ENCODE results near the gene ZNF609.

Gene ZNF609

GRCh38 chr15:64430000-64430735, 30.2 kb upstream of the ZNF609 start:
- Histone ChIP-seq H3K9ac (ENCODE audit: insufficient read length, low read depth) (no peak overlapping the region), H3K36me3 (ENCODE audit: insufficient read depth, insufficient read length, low read length) (peaks cover 40% of the 10 kb centered on the region), H3K27me3 (ENCODE audit: insufficient read depth, insufficient read length) (peaks cover 36% of the 10 kb centered on the region), H3K4me1 (ENCODE audit: insufficient read depth, insufficient read length) (no peaks in the 10 kb centered on the region), H3K9me3 (ENCODE audit: insufficient read depth, low read length) (no peaks in the 10 kb centered on the region), H3K4me3 (ENCODE audit: insufficient read length, low read depth) (no peak overlapping the region)
- peak; percentile 91 for DNase-seq (ENCODE audit: low read depth, low spot score)
- TF ChIP-seq ZNF274 (IDR thresholded peaks at IDR 0.05; ENCODE audit: low read depth, low read length), result no peak
- no peak for TF ChIP-seq YY1 (IDR thresholded peaks at IDR 0.05; ENCODE audit: insufficient read depth, insufficient read length)
- TF ChIP-seq SUZ12 (IDR thresholded peaks at IDR 0.05; ENCODE audit: extremely low read depth, insufficient read depth, insufficient read length), result no peak

GRCh38 chr15:64437982-64438381, 22.4 kb upstream of the ZNF609 start:
- no peak for DNase-seq (ENCODE audit: low read depth, low spot score)
- Histone ChIP-seq H3K27me3 (ENCODE audit: insufficient read depth, insufficient read length) (no peaks in the 10 kb centered on the region), H3K4me1 (ENCODE audit: insufficient read depth, insufficient read length) (no peaks in the 10 kb centered on the region), H3K36me3 (ENCODE audit: insufficient read depth, insufficient read length, low read length) (peaks cover 11% of the 10 kb centered on the region), H3K9ac (ENCODE audit: insufficient read length, low read depth) (no peak overlapping the region), H3K4me3 (ENCODE audit: insufficient read length, low read depth) (no peak overlapping the region), H3K9me3 (ENCODE audit: insufficient read depth, low read length) (no peaks in the 10 kb centered on the region)
- TF ChIP-seq SUZ12 (IDR thresholded peaks at IDR 0.05; ENCODE audit: extremely low read depth, insufficient read depth, insufficient read length) (no peak), YY1 (IDR thresholded peaks at IDR 0.05; ENCODE audit: insufficient read depth, insufficient read length) (no peak), ZNF274 (IDR thresholded peaks at IDR 0.05; ENCODE audit: low read depth, low read length) (no peak)

GRCh38 chr15:64438653-64439447, 21.5 kb upstream of the ZNF609 start:
- H3K4me1 ChIP-seq (ENCODE audit: insufficient read depth, insufficient read length), result no peaks in the 10 kb centered on the region
- no peaks in the 10 kb centered on the region for H3K27me3 ChIP-seq (ENCODE audit: insufficient read depth, insufficient read length)
- no peak overlapping the region for H3K4me3 ChIP-seq (ENCODE audit: insufficient read length, low read depth)
- H3K36me3 ChIP-seq (ENCODE audit: insufficient read depth, insufficient read length, low read length), result peaks cover 8% of the 10 kb centered on the region
- TF ChIP-seq SUZ12 (IDR thresholded peaks at IDR 0.05; ENCODE audit: extremely low read depth, insufficient read depth, insufficient read length) (no peak), ZNF274 (IDR thresholded peaks at IDR 0.05; ENCODE audit: low read depth, low read length) (no peak), YY1 (IDR thresholded peaks at IDR 0.05; ENCODE audit: insufficient read depth, insufficient read length) (no peak)
- no peaks in the 10 kb centered on the region for H3K9me3 ChIP-seq (ENCODE audit: insufficient read depth, low read length)
- no peak for DNase-seq (ENCODE audit: low read depth, low spot score)
- no peak overlapping the region for H3K9ac ChIP-seq (ENCODE audit: insufficient read length, low read depth)

GRCh38 chr15:64441852-64442251, 18.5 kb upstream of the ZNF609 start:
- DNase-seq (ENCODE audit: low read depth, low spot score), result no peak
- TF ChIP-seq SUZ12 (IDR thresholded peaks at IDR 0.05; ENCODE audit: extremely low read depth, insufficient read depth, insufficient read length) (no peak), YY1 (IDR thresholded peaks at IDR 0.05; ENCODE audit: insufficient read depth, insufficient read length) (no peak), ZNF274 (IDR thresholded peaks at IDR 0.05; ENCODE audit: low read depth, low read length) (no peak)
- no peak overlapping the region for H3K9ac ChIP-seq (ENCODE audit: insufficient read length, low read depth)
- H3K4me1 ChIP-seq (ENCODE audit: insufficient read depth, insufficient read length), result no peaks in the 10 kb centered on the region
- no peaks in the 10 kb centered on the region for H3K9me3 ChIP-seq (ENCODE audit: insufficient read depth, low read length)
- H3K36me3 ChIP-seq (ENCODE audit: insufficient read depth, insufficient read length, low read length), result peaks cover 9% of the 10 kb centered on the region
- no peaks in the 10 kb centered on the region for H3K27me3 ChIP-seq (ENCODE audit: insufficient read depth, insufficient read length)
- no peak overlapping the region for H3K4me3 ChIP-seq (ENCODE audit: insufficient read length, low read depth)

GRCh38 chr15:64443016-64443415, 17.4 kb upstream of the ZNF609 start:
- H3K36me3 ChIP-seq (ENCODE audit: insufficient read depth, insufficient read length, low read length), result peaks cover 17% of the 10 kb centered on the region
- H3K9me3 ChIP-seq (ENCODE audit: insufficient read depth, low read length), result no peaks in the 10 kb centered on the region
- no peak overlapping the region for H3K9ac ChIP-seq (ENCODE audit: insufficient read length, low read depth)
- no peak for DNase-seq (ENCODE audit: low read depth, low spot score)
- TF ChIP-seq YY1 (IDR thresholded peaks at IDR 0.05; ENCODE audit: insufficient read depth, insufficient read length) (no peak), SUZ12 (IDR thresholded peaks at IDR 0.05; ENCODE audit: extremely low read depth, insufficient read depth, insufficient read length) (no peak), ZNF274 (IDR thresholded peaks at IDR 0.05; ENCODE audit: low read depth, low read length) (no peak)
- H3K4me3 ChIP-seq (ENCODE audit: insufficient read length, low read depth), result no peak overlapping the region
- H3K4me1 ChIP-seq (ENCODE audit: insufficient read depth, insufficient read length), result no peaks in the 10 kb centered on the region
- no peaks in the 10 kb centered on the region for H3K27me3 ChIP-seq (ENCODE audit: insufficient read depth, insufficient read length)

GRCh38 chr15:64443747-64444621, 16.4 kb upstream of the ZNF609 start:
- peaks cover 25% of the 10 kb centered on the region for H3K36me3 ChIP-seq (ENCODE audit: insufficient read depth, insufficient read length, low read length)
- H3K9me3 ChIP-seq (ENCODE audit: insufficient read depth, low read length), result no peaks in the 10 kb centered on the region
- no peak for DNase-seq (ENCODE audit: low read depth, low spot score)
- no peak overlapping the region for H3K9ac ChIP-seq (ENCODE audit: insufficient read length, low read depth)
- no peaks in the 10 kb centered on the region for H3K27me3 ChIP-seq (ENCODE audit: insufficient read depth, insufficient read length)
- TF ChIP-seq ZNF274 (IDR thresholded peaks at IDR 0.05; ENCODE audit: low read depth, low read length), result no peak
- TF ChIP-seq YY1 (IDR thresholded peaks at IDR 0.05; ENCODE audit: insufficient read depth, insufficient read length), result no peak
- no peak for TF ChIP-seq SUZ12 (IDR thresholded peaks at IDR 0.05; ENCODE audit: extremely low read depth, insufficient read depth, insufficient read length)
- no peak overlapping the region for H3K4me3 ChIP-seq (ENCODE audit: insufficient read length, low read depth)
- H3K4me1 ChIP-seq (ENCODE audit: insufficient read depth, insufficient read length), result no peaks in the 10 kb centered on the region
